IPS-20b (cell line): ENCODE measurements around the gene CNTN5.

ENCODE experiments used
- H3K27ac ChIP-seq: one replicate; pipeline ENCODE4 v1.5.1; 2013; ENCODE audit warnings: low read length
- H3K27me3 ChIP-seq: 2 replicates; pipeline ENCODE4 v1.6.1; 2013; ENCODE audit warnings: mild to moderate bottlenecking, low read length, inconsistent platforms; ENCODE audit not compliant: insufficient read depth
- H3K36me3 ChIP-seq: 2 replicates; pipeline ENCODE4 v1.6.1; 2013; ENCODE audit warnings: low read depth, mild to moderate bottlenecking, inconsistent platforms, low read length, moderate library complexity; ENCODE audit not compliant: insufficient read depth
- H3K4me1 ChIP-seq: 2 replicates; pipeline ENCODE4 v1.6.1; 2013; ENCODE audit warnings: mild to moderate bottlenecking, control low read depth, inconsistent platforms, low read length, moderate library complexity; ENCODE audit not compliant: insufficient read depth
- H3K4me3 ChIP-seq: 2 replicates; pipeline ENCODE4 v1.5.1; 2013; ENCODE audit warnings: mild to moderate bottlenecking, low read length, inconsistent platforms
- H3K9ac ChIP-seq: 2 replicates; pipeline ENCODE4 v1.6.1; 2013; ENCODE audit warnings: low read depth, mild to moderate bottlenecking, inconsistent platforms, low read length, moderate library complexity
- H3K9me3 ChIP-seq: 2 replicates; pipeline ENCODE4 v1.6.1; 2013; ENCODE audit warnings: mild to moderate bottlenecking, low read depth, low read length, inconsistent platforms; ENCODE audit not compliant: insufficient read depth

CNTN5 gene

DNA sequence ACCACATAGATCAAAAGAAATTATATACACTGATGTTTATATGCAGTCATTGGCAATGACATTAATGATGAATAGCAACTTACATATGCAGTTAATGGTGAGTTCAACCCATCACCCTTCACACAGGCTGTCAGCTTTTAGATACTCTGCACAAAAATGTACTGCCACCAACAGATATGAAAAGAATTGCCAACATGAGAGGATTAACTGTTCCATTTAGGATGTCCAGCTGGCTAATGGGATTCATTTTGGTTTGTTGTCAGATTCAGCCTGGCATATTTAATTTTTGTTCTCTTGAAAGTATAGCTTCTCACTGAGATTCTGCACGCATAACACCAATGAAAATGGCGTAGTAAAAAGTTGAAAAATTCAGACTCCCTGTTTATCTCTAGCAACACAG lies 1112.4 kb downstream of the CNTN5 start:
- H3K27me3 ChIP-seq: no peaks in the 10 kb centered on the region

DNA sequence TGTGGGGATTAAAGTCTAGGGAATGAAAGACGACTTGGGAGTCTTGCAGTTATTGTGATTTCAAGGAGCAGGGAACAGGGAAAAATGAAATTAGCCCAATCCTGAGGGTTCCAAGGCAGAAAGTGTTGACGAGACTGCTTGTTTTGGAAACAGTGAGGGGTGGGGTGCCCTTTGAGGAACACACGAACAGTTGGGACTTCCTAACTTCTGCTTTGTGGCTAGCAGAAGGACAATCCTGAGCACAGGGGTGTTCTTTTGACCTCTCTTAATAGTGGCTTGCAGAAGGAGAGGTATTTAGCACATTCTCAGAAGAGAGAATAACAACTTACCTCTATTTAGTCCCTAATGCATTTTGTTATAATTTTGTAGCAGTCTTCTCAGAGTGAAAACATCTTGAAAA lies 1120.5 kb downstream of the CNTN5 start:
- Histone ChIP-seq H3K4me1 (no peaks in the 10 kb centered on the region), H3K27ac (no peak overlapping the region), H3K9me3 (no peaks in the 10 kb centered on the region), H3K4me3 (no peak overlapping the region), H3K36me3 (no peaks in the 10 kb centered on the region), H3K9ac (no peak overlapping the region), H3K27me3 (no peaks in the 10 kb centered on the region)

More for the DNA sequence above, 1112.4 kb downstream of the CNTN5 start:
- Histone ChIP-seq H3K27ac (no peak overlapping the region), H3K9ac (no peak overlapping the region), H3K4me3 (no peak overlapping the region), H3K9me3 (no peaks in the 10 kb centered on the region), H3K36me3 (no peaks in the 10 kb centered on the region), H3K4me1 (peaks cover 12% of the 10 kb centered on the region; the same call in 1 of the 2 replicates)

- Histone ChIP-seq H3K27ac (no peak overlapping the region), H3K36me3 (no peaks in the 10 kb centered on the region), H3K27me3 (no peaks in the 10 kb centered on the region), H3K4me3 (no peak overlapping the region), H3K9me3 (no peaks in the 10 kb centered on the region; the same call in 1 of the 2 replicates), H3K4me1 (peaks cover 8% of the 10 kb centered on the region), H3K9ac (no peak overlapping the region)
These were observed 1131.2 kb downstream of the CNTN5 start for GRCh38 chr11:100151944-100152343.

DNA sequence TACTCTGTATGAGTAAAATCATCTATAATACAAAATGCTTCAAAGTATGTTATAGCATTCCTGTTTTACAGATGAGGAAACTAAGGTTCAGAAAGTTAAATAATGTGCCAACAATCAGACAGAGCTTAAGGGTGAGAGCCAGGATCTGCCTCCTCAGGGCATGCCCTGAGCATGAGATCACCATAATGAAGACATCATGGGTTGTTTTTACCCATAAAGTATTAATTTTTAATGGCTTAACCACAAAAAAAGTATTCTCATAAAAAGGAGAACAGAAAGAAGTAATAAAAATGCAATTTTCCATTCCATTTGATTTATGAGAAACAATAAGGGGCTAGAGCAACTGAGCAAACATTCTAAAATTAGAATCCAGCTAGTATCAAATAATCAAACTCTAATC lies 1132.0 kb downstream of the CNTN5 start:
- no peak overlapping the region for H3K9ac ChIP-seq
- H3K27me3 ChIP-seq: no peaks in the 10 kb centered on the region

DNA sequence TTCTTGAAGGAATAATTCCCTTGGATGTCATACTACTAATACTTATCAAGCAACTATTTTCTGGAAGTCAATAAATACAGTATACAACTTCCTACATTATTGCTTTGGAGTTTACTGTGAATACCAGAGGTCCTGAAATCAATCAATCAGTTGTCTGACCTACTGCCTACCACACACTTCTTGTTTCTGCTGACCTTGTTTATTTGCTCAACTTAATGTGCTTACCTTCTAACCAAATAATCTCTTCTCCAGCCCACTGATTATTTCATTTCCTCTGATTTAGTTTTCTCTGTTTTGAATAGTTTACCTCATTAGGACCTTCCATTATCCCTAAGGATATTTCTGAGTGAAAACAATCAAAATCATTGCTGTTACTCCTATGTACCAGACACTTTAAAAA lies 1142.7 kb downstream of the CNTN5 start:
- Histone ChIP-seq H3K27ac (no peak overlapping the region), H3K27me3 (no peaks in the 10 kb centered on the region), H3K36me3 (no peaks in the 10 kb centered on the region), H3K4me3 (no peak overlapping the region), H3K4me1 (no peaks in the 10 kb centered on the region), H3K9ac (no peak overlapping the region), H3K9me3 (no peaks in the 10 kb centered on the region)

More for the DNA sequence above, 1132.0 kb downstream of the CNTN5 start:
- Histone ChIP-seq H3K4me3 (no peak overlapping the region), H3K4me1 (peaks cover 8% of the 10 kb centered on the region), H3K27ac (no peak overlapping the region), H3K36me3 (no peaks in the 10 kb centered on the region), H3K9me3 (no peaks in the 10 kb centered on the region; the same call in 1 of the 2 replicates)

DNA sequence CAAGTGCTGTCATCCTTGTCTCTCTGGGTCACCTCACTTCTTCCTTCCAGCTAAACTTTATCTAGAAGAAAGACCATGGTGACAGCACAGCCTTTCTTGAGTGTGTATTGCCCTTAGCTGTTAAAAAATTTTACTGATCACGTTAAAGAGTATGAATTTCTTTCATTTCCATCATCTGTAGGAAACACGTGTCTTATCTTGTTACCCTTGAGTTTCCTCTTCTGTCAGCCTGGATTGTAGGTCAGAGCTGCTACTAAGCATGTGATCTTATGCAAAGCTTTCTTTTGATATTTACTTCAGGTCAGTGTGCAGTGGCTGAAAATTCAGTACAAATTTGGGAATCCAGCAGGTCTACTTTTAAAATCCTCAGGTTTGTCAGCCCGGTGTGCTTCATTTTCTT lies 1154.1 kb downstream of the CNTN5 start:
- H3K9me3 ChIP-seq: no peaks in the 10 kb centered on the region
- no peaks in the 10 kb centered on the region for H3K36me3 ChIP-seq
- no peak overlapping the region for H3K9ac ChIP-seq
- H3K4me3 ChIP-seq: no peak overlapping the region
- H3K27ac ChIP-seq: no peak overlapping the region
- H3K27me3 ChIP-seq: no peaks in the 10 kb centered on the region
- no peaks in the 10 kb centered on the region for H3K4me1 ChIP-seq

DNA sequence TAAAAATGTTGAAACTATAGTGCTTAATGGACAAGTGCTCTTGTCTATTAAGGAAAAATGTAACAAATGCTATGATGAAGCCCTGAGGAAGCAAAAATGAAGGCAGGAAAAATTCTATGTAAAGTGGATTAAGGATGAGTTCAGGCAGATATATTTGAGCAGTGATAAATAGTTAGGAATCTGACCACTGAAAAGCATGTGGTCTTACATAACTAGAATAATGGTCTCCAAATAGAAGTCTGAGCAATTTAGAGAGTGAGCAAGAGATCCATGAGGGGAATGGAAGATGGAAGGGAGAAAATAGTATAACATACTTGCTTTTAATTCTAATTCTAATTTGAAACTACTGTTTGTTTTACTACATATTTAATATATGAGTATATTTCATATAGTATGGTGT lies 1155.7 kb downstream of the CNTN5 start:
- no peaks in the 10 kb centered on the region for H3K36me3 ChIP-seq
- H3K27ac ChIP-seq: no peak overlapping the region
- no peak overlapping the region for H3K4me3 ChIP-seq
- no peak overlapping the region for H3K9ac ChIP-seq
- no peaks in the 10 kb centered on the region for H3K9me3 ChIP-seq
- no peaks in the 10 kb centered on the region for H3K4me1 ChIP-seq
- H3K27me3 ChIP-seq: no peaks in the 10 kb centered on the region

DNA sequence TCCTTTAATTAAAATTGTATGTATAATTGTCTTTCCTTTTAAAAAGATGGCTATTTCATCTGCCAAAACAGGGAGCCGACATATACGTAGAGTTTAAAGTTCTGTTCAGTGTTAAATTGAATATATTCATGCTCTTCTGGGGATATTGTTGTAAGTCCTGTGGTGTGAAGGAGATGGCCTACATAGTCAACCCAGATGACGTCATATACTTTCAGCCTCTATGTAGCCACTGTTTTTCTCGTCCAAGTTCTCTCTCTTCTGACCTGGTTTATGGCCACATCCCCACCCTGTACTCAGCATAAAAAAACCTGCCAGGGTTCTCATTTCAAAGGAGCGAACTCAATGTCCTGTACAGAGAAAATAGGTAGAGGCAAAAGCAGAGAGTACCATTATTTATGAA lies 1156.9 kb downstream of the CNTN5 start:
- no peaks in the 10 kb centered on the region for H3K9me3 ChIP-seq
- H3K27me3 ChIP-seq: no peaks in the 10 kb centered on the region

DNA sequence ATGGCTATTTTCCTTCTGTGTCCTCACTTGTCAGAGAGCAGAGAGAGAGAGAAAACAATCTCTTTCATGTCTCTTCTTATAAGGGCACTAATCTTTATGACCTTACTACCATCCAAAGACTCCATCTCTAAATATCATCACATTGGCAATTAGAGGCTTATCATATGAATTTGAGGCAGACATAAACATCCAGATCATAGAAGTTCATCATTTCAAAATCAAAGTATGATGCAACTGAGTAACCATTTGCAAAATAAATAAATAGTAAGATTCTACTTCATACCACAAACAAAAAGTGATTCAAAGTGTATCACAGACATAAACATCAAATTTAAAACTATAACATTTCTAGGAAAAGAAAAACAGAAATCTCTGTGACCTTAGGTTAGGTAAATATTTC lies 1161.6 kb downstream of the CNTN5 start:
- H3K27me3 ChIP-seq: no peaks in the 10 kb centered on the region
- no peaks in the 10 kb centered on the region for H3K9me3 ChIP-seq
- no peak overlapping the region for H3K4me3 ChIP-seq
- H3K9ac ChIP-seq: no peak overlapping the region
- H3K27ac ChIP-seq: no peak overlapping the region
- H3K36me3 ChIP-seq: no peaks in the 10 kb centered on the region
- peaks cover 2% of the 10 kb centered on the region; the same call in 1 of the 2 replicates for H3K4me1 ChIP-seq

More for the DNA sequence above, 1156.9 kb downstream of the CNTN5 start:
- H3K27ac ChIP-seq: no peak overlapping the region
- no peaks in the 10 kb centered on the region for H3K36me3 ChIP-seq
- H3K4me3 ChIP-seq: no peak overlapping the region
- no peak overlapping the region for H3K9ac ChIP-seq
- no peaks in the 10 kb centered on the region for H3K4me1 ChIP-seq

GRCh38 chr11:100182927-100183326 lies 1162.2 kb downstream of the CNTN5 start:
- Histone ChIP-seq H3K9ac (no peak overlapping the region), H3K36me3 (no peaks in the 10 kb centered on the region), H3K4me3 (no peak overlapping the region), H3K27ac (no peak overlapping the region), H3K9me3 (no peaks in the 10 kb centered on the region), H3K4me1 (peaks cover 6% of the 10 kb centered on the region; the same call in 1 of the 2 replicates), H3K27me3 (no peaks in the 10 kb centered on the region)

DNA sequence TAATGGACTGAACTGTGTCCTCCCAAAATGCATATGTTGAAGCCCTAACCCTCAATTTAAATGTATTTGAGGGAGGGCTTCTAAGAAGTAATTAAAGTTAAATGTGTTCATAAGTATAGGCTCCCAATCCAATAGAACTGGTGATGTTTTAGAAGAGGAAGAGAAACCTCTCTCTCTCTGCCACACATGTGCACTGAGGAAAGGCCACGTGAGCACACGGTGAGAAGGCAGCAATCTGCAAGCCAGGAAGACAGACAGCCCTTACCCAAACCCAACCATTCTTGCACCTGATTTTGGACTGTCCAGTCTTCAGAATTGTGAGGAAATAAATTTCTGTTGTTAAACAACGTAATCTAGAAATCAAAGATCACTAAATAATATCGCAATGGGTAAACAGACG lies 1164.8 kb downstream of the CNTN5 start:
- H3K27me3 ChIP-seq: no peaks in the 10 kb centered on the region
- H3K36me3 ChIP-seq: no peaks in the 10 kb centered on the region
- H3K9ac ChIP-seq: no peak overlapping the region
- H3K4me3 ChIP-seq: no peak overlapping the region
- H3K4me1 ChIP-seq: peaks cover 9% of the 10 kb centered on the region; the same call in 1 of the 2 replicates
- no peaks in the 10 kb centered on the region for H3K9me3 ChIP-seq
- no peak overlapping the region for H3K27ac ChIP-seq

GRCh38 chr11:100188137-100188783 lies 1167.5 kb downstream of the CNTN5 start:
- H3K4me1 ChIP-seq: peaks cover 9% of the 10 kb centered on the region; the same call in 1 of the 2 replicates
- H3K27me3 ChIP-seq: no peaks in the 10 kb centered on the region
- H3K9me3 ChIP-seq: no peaks in the 10 kb centered on the region
- H3K36me3 ChIP-seq: no peaks in the 10 kb centered on the region
- no peak overlapping the region for H3K4me3 ChIP-seq
- no peak overlapping the region for H3K9ac ChIP-seq
- no peak overlapping the region for H3K27ac ChIP-seq
